ENCODE data around the gene LRFN3.

LRFN3 gene

DNA sequence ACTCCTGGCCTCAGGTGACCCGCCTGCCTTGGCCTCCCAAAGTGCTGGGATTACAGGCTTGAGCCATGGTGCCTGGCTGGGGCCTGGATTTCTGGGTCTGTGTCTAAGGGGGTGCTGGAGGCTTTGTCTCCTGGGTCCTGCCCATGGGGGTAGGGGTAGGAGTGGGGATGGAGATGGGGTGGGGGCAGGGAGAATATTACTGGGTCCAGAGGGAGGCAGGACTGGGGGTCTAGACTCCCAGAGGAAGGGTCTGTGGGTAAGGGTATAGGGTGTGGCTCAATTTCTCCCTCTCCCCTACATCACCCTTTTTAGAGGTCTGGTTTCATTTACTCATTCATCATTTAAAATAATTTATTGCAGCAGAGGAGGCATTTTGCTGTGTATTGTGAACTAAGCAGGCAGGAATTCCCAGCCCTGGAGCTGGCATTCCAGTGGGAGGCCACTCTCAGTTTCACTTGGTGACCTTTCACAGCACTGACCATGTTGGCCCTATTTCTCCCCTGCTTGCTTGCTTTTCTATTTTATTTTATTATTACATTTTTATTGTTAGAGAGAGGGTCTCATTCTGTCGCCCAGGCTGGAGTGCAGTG, 35.0 kb upstream of the LRFN3 start:
- DNase-seq (ENCODE audit: low read depth), result peak; percentile 36
- H3K4me3 ChIP-seq (replicated peaks; ENCODE audit: low read depth, low read length), result peak overlapping the region; percentile 73
- TF ChIP-seq, protein P1, sequence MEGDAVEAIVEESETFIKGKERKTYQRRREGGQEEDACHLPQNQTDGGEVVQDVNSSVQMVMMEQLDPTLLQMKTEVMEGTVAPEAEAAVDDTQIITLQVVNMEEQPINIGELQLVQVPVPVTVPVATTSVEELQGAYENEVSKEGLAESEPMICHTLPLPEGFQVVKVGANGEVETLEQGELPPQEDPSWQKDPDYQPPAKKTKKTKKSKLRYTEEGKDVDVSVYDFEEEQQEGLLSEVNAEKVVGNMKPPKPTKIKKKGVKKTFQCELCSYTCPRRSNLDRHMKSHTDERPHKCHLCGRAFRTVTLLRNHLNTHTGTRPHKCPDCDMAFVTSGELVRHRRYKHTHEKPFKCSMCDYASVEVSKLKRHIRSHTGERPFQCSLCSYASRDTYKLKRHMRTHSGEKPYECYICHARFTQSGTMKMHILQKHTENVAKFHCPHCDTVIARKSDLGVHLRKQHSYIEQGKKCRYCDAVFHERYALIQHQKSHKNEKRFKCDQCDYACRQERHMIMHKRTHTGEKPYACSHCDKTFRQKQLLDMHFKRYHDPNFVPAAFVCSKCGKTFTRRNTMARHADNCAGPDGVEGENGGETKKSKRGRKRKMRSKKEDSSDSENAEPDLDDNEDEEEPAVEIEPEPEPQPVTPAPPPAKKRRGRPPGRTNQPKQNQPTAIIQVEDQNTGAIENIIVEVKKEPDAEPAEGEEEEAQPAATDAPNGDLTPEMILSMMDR (IDR thresholded peaks at IDR 0.05; ENCODE audit: low read length, missing control alignments), result no peak

DNA sequence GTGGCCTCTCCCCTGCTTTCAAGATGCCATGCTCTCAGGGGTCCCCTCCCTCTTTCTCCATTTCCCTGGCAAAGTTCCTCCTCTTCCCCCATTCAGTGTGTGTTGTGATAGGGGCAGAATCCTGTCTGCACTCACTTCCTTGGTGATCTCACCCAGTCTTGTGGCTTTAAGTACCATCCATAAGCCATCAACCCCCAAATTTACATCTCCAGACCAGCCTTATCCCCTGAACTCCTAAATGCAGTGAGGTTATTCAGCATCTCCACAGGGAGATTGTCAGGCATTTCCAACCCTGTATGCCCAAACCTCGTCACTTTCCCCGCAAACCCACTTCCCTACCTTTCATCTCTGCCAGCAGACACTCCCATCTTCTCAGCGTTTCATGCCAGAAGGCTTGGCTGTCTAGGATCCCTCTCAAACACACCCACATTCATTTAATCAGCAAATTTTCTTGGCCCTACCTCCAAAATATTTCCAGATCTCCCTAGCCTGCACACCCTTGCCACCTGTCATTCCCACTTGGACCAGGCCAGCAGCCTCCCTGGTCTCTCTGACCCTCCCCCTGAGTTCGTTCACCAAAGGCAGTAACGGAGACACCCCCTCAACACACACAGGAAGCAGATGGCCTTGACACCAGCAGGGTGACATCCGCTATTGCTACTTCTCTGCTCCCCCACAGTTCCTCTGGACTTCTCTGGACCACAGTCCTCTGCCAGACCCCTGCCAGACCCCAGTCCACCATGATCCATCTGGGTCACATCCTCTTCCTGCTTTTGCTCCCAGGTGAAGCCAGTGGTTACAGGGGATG, 34.1 kb upstream of the LRFN3 start, which contains the start of gene HCST:
Gene HCST (plus strand): TSS at position 676 of the 808 bp plus-strand sequence. CDS start 65 bp downstream, at position 741.
- no peak for DNase-seq (ENCODE audit: low read depth)
- TF ChIP-seq, protein P1 (IDR thresholded peaks at IDR 0.05; ENCODE audit: low read length, missing control alignments), result no peak
- peak within 1 kb of the TSS; percentile 36 for H3K4me3 ChIP-seq (replicated peaks; ENCODE audit: low read depth, low read length)

DNA sequence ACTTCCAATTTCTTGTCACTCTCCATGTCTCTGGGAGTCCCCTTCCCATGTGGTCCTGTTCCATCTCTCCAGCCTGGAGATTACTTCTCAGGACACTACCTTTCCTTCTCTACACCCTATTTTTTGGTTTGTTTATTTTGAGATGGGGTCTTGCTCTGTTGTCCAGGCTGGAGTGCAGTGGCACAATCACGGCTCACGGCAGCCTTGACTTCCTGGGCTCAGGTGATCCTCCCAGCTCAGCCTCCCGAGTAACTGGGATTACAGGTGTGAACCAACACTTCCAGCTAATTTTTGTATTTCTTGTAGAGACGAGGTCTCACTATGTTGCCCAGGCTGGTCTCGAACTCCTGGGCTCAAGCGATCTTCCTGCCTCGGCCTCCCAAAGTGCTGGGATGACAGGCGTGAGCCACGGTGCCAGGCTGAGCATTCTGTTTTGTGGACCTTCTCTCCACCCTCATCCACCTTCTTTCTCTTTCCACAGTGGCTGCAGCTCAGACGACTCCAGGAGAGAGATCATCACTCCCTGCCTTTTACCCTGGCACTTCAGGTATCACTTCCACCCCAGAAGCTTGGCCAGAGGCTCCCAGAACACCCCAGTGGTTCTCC, 33.2 kb upstream of the LRFN3 start:
- peak overlapping the region; percentile 36 for H3K4me3 ChIP-seq (replicated peaks; ENCODE audit: low read depth, low read length)
- DNase-seq (ENCODE audit: low read depth), result no peak
- TF ChIP-seq, protein P1 (IDR thresholded peaks at IDR 0.05; ENCODE audit: low read length, missing control alignments), result no peak

DNA sequence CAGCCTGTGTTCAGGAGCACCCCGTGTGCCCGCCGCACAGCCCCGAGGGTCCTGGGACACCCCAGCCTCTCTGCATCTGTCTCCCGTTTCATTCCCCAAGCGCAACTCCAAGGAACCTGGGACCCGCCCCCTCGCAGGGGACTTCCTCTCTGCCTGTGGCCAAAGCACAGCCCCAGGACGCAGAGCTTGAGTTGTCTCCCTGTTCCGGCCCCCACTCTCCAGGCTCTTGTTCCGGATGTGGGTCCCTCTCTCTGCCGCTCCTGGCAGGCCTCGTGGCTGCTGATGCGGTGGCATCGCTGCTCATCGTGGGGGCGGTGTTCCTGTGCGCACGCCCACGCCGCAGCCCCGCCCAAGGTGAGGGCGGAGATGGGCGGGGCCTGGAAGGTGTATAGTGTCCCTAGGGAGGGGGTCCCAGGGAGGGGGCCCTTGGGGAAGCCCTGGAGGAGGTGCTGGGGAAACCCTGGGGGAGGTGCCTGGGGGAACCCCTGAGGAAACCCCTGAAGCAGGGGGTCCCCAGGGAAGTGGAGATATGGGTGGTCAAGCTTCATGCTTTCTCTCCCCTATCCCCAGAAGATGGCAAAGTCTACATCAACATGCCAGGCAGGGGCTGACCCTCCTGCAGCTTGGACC, 32.5 kb upstream of the LRFN3 start:
- TF ChIP-seq, protein P1 (IDR thresholded peaks at IDR 0.05; ENCODE audit: low read length, missing control alignments), result no peak
- peak; percentile 58 for DNase-seq (ENCODE audit: low read depth)
- H3K4me3 ChIP-seq (replicated peaks; ENCODE audit: low read depth, low read length), result peak overlapping the region; percentile 36

DNA sequence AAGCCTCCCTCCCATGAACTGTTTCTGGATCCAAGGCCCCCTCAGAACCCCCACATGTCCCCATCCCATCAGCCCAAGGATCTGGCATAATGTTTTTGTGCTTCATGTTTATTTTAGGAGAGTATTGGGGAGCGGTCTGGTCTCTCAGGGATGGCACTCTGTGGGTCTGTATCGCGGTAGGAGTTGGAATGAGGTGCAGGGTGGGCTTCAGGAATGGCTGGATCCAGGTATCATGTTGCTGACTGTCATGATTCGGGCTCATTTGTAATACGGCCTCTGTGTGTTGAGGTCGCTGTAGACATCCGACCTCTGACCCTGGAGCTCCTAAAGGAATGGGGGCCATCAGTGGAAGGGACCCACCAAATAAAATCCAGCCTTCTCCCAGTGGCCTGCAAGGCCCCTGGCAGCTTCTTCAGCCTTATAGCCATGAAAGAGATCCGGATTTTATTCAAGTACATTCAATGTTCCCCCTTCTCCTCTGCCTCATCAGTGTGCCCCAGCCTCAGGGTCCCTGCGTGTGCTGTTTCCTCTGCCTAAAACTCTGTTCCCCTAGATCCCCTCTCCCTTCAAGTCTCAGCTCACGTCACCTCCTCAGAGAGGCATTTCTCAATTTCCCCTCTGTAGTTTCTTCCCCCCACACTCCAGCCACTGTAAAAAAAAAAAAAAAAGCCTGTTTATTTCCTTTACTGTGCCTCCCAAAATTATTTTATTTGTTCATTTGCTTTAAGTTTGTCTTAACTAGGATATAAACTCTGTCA, 31.7 kb upstream of the LRFN3 start:
- TF ChIP-seq, protein P1 (IDR thresholded peaks at IDR 0.05; ENCODE audit: low read length, missing control alignments), result no peak
- DNase-seq (ENCODE audit: low read depth), result no peak
- no peak overlapping the region for H3K4me3 ChIP-seq (replicated peaks; ENCODE audit: low read depth, low read length)

DNA sequence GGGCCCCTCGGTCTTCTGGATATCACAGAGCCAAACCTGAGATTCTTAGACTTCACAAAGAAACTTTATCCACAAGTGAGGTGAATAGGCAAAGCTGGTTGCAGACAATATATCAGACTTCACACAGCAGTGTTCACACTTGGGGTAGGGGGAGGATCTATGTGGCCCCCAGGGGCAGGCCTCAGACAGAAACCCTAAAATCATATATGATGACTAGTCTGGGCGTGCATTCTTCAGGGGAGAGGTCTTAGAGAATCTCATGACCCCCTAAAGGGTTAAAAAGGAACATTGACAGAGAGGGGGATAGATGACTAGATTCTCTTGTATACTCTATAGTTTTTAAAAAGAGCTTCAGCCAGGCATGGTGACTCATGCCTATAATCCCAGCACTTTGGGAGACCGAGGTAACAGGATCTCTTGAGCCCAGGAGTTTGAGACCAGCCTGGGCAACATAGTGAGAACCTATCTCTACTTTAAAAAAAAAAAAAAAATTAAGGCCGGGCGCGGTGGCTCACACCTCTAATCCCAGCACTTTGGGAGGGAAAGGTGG, 30.9 kb upstream of the LRFN3 start:
- no peak overlapping the region for H3K4me3 ChIP-seq (replicated peaks; ENCODE audit: low read depth, low read length)
- no peak for DNase-seq (ENCODE audit: low read depth)

More for the DNA sequence above, 30.9 kb upstream of the LRFN3 start:
- TF ChIP-seq, protein P1 (IDR thresholded peaks at IDR 0.05; ENCODE audit: low read length, missing control alignments), result no peak
